Tibial artery (tissue), 4 donors: ENCODE results near the gene TMED7.
"Not testable (repeated sequence)": the region's sequence is repeated elsewhere in the genome, so short reads cannot be mapped to it uniquely, and the experiment has no call there.

Experiments used
- DNase-seq, 2 donors: peaks; one replicate each; pipeline ENCODE4 v3.0.0-alpha.2; 2019
- H3K27ac ChIP-seq, 2 donors: fragments of 200-600 bp; sonication (generic) in 1 of 2; 1 replicate in 1 of 2; 2 replicates in 1 of 2; pipeline ENCODE4 v1.5.1; 2018 to 2019; ENCODE audit warnings: mild to moderate bottlenecking in 1 of 2
- H3K27me3 ChIP-seq, 2 donors: fragments of 200-600 bp; sonication (generic) in 1 of 2; one replicate each; pipeline versions ENCODE4 v1.5.1 to v1.6.0; 2016 to 2019
- H3K36me3 ChIP-seq, 3 donors: fragments of 200-600 bp; sonication (generic) in 2 of 3; one replicate each; pipeline ENCODE4 v1.5.1; 2016 to 2019; ENCODE audit warnings: mild to moderate bottlenecking in 2 of 3
- H3K4me1 ChIP-seq, 4 donors: fragments of 200-600 bp; sonication (generic) in 2 of 4; 1 replicate in 3 of 4; 2 replicates in 1 of 4; pipeline ENCODE4 v1.5.1; 2016 to 2019
- H3K4me3 ChIP-seq, 2 donors: fragments of 200-600 bp; sonication (generic) in 1 of 2; 1 replicate in 1 of 2; 2 replicates in 1 of 2; pipeline ENCODE4 v1.5.1; 2018 to 2019; ENCODE audit warnings: mild to moderate bottlenecking in 2 of 2
- H3K9me3 ChIP-seq, 3 donors: fragments of 200-600 bp; sonication (generic) in 1 of 3; one replicate each; pipeline ENCODE4 v1.5.1; 2016 to 2019
- CTCF ChIP-seq, 2 experiments: fragments of 200-600 bp in 1 of 2; fragments of 450-650 bp in 1 of 2; IDR thresholded peaks; one replicate each; pipeline ENCODE4 v1.5.1; 2017 to 2019; ENCODE audit warnings: antibody characterized with exemption in 2 of 2, mild to moderate bottlenecking in 1 of 2, moderate library complexity in 1 of 2
- intact Hi-C: fragments of 100-400 bp; cut with DNase I; formaldehyde crosslinking; loops from one replicate; pipeline ENCODE4 v1.15.0; 2023; ENCODE audit warnings: low total_unique reads

Gene TMED7

GRCh38 chr5:115625579-115626444 is at the start of gene TMED7:
Gene TMED7, minus strand, starts transcription at chr5:115626036. Its CDS starts 244 bp downstream, at chr5:115625792.
- H3K4me3 ChIP-seq, result peak within 1 kb of the TSS; percentile 91 to 99
- no peaks in the 10 kb centered on the region for H3K36me3 ChIP-seq
- peak within 1 kb of the TSS; percentile 95 to 96 for H3K27ac ChIP-seq
- peaks cover 0 to 37% (median 28%) of the 10 kb centered on the region in 4 donors for H3K4me1 ChIP-seq
- intact Hi-C loops, result loop anchor here (5.0 kb wide), 1 partner anchor 216 kb away; the partner anchor contains the start of genes AP3S1 and ATG12
- H3K27me3 ChIP-seq, result no peaks in the 10 kb centered on the region
- H3K9me3 ChIP-seq, result no peaks in the 10 kb centered on the region
- peak; percentile 100 for DNase-seq
- TF ChIP-seq CTCF (IDR thresholded peaks at IDR 0.05), result peak in 1 of 2 experiments; percentile 29

DNA sequence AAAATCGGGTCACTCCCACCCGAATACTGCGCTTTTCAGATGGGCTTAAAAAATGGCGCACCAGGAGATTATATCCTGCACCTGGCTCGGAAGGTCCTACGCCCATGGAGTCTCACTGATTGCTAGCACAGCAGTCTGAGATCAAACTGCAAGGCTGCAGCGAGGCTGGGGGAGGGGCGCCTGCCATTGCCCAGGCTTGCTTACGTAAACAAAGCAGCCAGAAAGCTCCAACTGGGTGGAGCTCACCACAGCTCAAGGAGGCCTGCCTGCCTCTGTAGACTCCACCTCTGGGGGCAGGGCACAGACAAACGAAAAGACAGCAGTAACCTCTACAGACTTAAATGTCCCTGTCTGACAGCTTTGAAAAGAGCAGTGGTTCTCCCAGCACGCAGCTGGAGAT is 48.9 kb upstream of the TMED7 start:
- H3K27me3 ChIP-seq, H3K36me3 ChIP-seq, H3K4me1 ChIP-seq, H3K4me3 ChIP-seq, intact Hi-C loops, H3K27ac ChIP-seq, DNase-seq, H3K9me3 ChIP-seq: not testable (repeated sequence)

DNA sequence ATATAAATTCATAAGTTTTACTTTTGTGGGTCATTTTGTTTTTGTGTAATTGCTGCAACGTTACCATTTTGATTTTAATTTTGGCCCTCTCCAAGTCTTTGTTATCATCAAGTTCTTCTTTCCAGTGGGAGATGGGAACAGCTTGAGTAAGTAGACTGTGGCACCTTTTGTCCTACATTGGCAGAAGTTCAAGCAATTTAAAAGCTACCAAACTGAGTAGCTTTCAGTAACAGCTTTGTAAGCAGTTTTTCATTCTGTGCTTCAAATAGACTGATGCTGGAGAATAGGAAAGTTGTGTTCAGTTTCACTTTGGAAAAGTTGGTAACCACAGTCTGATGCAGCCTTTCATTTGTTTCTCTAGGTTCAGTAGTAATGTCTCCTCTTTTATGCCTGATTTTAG is 47.8 kb upstream of the TMED7 start:
- no peaks in the 10 kb centered on the region for H3K9me3 ChIP-seq
- no peaks in the 10 kb centered on the region for H3K4me1 ChIP-seq
- intact Hi-C loops, result no loop called here
- no peak for DNase-seq
- TF ChIP-seq CTCF (IDR thresholded peaks at IDR 0.05), result no peak
- H3K27me3 ChIP-seq, result no peaks in the 10 kb centered on the region
- no peak overlapping the region for H3K4me3 ChIP-seq
- H3K36me3 ChIP-seq, result no peaks in the 10 kb centered on the region
- no peak overlapping the region for H3K27ac ChIP-seq

DNA sequence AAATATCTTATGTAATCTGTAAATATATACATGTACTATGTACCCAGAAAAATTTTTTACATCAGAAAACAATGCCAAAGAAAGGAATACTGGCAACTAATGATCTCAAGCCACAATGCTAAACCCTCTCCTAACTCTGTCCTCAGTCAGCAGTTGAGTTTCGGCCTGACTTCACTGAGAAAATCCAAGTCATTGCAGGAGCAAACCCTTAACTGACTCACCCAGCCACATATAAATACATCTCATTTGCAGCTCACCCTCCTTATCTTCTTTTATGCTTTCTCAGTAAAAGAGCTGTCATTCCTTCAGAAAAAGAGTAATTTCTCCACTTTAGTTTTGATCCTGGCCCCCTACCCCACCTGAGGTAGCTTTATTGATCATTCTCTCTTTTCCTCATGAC is 46.1 kb upstream of the TMED7 start:
- H3K27me3 ChIP-seq, result no peaks in the 10 kb centered on the region
- no peak overlapping the region for H3K4me3 ChIP-seq
- no peaks in the 10 kb centered on the region for H3K4me1 ChIP-seq
- peaks cover 0 to 5% (median 0%) of the 10 kb centered on the region in 3 donors for H3K9me3 ChIP-seq
- intact Hi-C loops, result no loop called here
- no peak for TF ChIP-seq CTCF (IDR thresholded peaks at IDR 0.05)
- no peak overlapping the region for H3K27ac ChIP-seq
- no peak for DNase-seq
- H3K36me3 ChIP-seq, result no peaks in the 10 kb centered on the region

DNA sequence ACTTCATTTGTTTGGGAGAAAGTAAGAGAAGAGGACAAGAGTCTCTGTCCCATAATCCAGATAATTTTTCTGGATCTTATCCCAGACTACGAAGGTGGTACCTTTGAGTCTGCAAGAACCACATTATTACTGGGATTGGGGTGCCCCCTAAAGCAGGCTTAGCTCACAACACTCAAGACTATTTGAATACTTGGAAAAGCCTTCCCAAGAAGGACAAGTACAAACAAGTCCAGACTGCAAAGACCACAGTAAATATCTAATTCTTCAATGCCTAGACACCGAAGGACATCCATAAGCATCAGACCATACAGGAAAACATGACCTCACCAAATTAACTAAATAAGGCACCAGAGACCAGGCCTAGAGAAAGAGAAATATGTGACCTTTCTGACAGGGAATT is 40.2 kb upstream of the TMED7 start:
- H3K36me3 ChIP-seq, result no peaks in the 10 kb centered on the region
- H3K27me3 ChIP-seq, result no peaks in the 10 kb centered on the region
- DNase-seq, result no peak
- no peak for TF ChIP-seq CTCF (IDR thresholded peaks at IDR 0.05)
- H3K4me3 ChIP-seq, result no peak overlapping the region
- peaks cover 0 to 6% (median 0%) of the 10 kb centered on the region in 4 donors for H3K4me1 ChIP-seq
- peaks cover 0 to 5% (median 0%) of the 10 kb centered on the region in 3 donors for H3K9me3 ChIP-seq
- no peak overlapping the region for H3K27ac ChIP-seq
- intact Hi-C loops, result no loop called here

DNA sequence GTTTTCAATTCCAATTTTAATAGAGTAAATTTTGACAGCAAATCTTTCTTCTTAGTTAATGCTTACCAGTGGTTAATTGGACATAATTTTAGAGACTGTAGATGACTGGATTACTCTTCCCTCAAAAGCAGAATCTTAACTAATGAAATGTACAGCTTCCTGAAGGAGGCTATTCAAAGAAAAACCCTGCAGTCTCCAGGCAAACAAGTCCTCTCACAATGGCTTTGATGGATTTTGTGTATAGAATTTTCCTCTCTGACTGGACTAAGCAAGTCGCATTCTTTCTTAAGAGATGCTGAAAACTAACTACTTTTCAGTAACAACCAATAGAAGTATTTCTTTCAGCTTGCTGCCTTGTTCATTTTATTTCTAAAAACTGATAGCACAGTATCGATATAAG is 35.7 kb upstream of the TMED7 start:
- no peaks in the 10 kb centered on the region for H3K27me3 ChIP-seq
- peaks cover 0 to 8% (median 0%) of the 10 kb centered on the region in 4 donors for H3K4me1 ChIP-seq
- H3K27ac ChIP-seq, result no peak overlapping the region
- no peaks in the 10 kb centered on the region for H3K36me3 ChIP-seq
- no peak for DNase-seq
- H3K9me3 ChIP-seq, result no peaks in the 10 kb centered on the region
- intact Hi-C loops, result no loop called here
- H3K4me3 ChIP-seq, result no peak overlapping the region
- TF ChIP-seq CTCF (IDR thresholded peaks at IDR 0.05), result no peak
